ENCODE data around the gene GAREM1. TPM values are rescaled to one million over a fixed set of nuclear protein-coding genes. Genes with fewer than 3 reads are reported as not detected.

GAREM1 gene
- total RNA-seq, 1 donor from 2014 or later = 10.0 TPM

DNA sequence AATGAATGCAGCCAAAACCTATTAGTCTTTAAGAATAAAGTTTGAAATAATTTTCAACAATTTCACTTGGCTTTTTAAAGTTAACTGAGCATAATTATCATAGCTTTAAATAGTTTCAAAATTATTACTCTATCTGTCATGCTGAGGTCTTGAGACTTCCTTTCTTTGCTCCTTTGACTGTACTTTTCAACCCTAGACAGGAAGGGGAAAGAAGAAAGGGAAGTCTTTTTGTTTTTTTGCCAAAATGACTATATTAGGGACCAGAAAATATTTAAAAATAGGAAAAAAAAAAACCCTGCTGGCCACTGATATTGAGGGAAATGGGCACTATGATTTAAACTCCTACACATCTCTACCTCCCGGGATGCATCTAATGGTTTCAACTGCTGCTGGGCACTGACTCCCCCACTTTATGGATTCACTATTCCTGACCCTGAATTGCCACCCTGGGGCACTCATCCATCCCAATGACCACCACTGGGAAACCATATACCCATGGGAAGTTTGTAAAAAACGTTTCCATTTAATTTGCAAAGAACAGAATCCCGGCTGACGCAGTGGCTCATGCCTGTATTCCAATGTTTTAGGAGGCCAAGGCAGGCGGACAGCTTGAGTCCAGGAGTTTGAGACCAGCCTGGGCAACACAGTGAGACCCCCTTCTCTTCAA lies 50.5 kb downstream of the GAREM1 start:
- TF ChIP-seq, protein P1, sequence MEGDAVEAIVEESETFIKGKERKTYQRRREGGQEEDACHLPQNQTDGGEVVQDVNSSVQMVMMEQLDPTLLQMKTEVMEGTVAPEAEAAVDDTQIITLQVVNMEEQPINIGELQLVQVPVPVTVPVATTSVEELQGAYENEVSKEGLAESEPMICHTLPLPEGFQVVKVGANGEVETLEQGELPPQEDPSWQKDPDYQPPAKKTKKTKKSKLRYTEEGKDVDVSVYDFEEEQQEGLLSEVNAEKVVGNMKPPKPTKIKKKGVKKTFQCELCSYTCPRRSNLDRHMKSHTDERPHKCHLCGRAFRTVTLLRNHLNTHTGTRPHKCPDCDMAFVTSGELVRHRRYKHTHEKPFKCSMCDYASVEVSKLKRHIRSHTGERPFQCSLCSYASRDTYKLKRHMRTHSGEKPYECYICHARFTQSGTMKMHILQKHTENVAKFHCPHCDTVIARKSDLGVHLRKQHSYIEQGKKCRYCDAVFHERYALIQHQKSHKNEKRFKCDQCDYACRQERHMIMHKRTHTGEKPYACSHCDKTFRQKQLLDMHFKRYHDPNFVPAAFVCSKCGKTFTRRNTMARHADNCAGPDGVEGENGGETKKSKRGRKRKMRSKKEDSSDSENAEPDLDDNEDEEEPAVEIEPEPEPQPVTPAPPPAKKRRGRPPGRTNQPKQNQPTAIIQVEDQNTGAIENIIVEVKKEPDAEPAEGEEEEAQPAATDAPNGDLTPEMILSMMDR (IDR thresholded peaks at IDR 0.05; ENCODE audit: insufficient read depth, low read length, severe bottlenecking) = no peak
- Histone ChIP-seq H3K27me3 (ENCODE audit: control insufficient read depth, insufficient read depth, low read length) (no peaks in the 10 kb centered on the region), H3K4me3 (ENCODE audit: low read depth, low read length) (no peak overlapping the region), H3K36me3 (ENCODE audit: control insufficient read depth, insufficient read depth, low read length) (no peaks in the 10 kb centered on the region)
- DNase-seq (ENCODE audit: low read depth) (no peak), FAIRE-seq (no peak)

DNA sequence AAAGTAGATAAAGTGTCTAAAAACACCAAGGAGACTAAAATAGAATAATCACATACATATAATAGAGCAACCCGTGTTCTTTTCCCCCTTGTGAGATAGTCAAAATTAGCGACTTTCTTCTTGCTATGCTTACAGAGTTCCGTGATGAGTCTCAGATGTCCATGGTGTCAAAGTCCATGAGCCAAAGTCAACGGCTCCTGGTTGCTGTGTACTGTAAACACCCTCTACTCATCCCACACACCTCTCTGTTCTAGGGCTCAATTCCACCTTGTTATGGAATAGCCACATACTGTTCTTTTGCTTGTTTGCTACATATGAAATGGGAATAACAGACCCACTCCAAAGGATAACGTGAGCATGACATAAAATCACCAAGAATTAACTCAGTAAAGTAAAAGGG lies 52.5 kb downstream of the GAREM1 start:
- DNase-seq (ENCODE audit: low read depth) (no peak), FAIRE-seq (no peak)
- Histone ChIP-seq H3K36me3 (ENCODE audit: control insufficient read depth, insufficient read depth, low read length) (no peaks in the 10 kb centered on the region), H3K27me3 (ENCODE audit: control insufficient read depth, insufficient read depth, low read length) (no peaks in the 10 kb centered on the region), H3K4me3 (ENCODE audit: low read depth, low read length) (no peak overlapping the region)
- TF ChIP-seq, protein P1 (IDR thresholded peaks at IDR 0.05; ENCODE audit: insufficient read depth, low read length, severe bottlenecking) = no peak

DNA sequence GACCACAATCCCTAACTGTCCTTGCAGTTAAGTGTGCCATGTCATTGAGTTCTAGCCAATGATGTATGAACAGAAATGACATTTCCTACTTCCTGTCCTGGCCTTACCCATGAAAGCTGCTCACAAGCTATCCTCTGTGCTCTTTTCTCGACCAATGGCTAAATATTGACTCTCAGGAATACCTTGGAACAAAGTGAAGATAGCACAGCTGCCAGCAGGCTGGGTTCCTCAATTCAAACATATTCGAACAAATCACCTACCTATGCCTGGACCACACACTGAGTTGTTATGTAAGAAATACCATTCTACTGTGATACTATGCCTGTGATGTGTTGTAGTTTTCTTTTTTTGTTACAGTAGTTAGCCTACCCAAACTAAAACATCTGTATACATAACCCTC lies 65.1 kb downstream of the GAREM1 start:
- FAIRE-seq = no peak
- Histone ChIP-seq H3K36me3 (ENCODE audit: control insufficient read depth, insufficient read depth, low read length) (no peaks in the 10 kb centered on the region), H3K4me3 (ENCODE audit: low read depth, low read length) (no peak overlapping the region), H3K27me3 (ENCODE audit: control insufficient read depth, insufficient read depth, low read length) (no peaks in the 10 kb centered on the region)
- TF ChIP-seq, protein P1 (IDR thresholded peaks at IDR 0.05; ENCODE audit: insufficient read depth, low read length, severe bottlenecking) = no peak
- no peak for DNase-seq (ENCODE audit: low read depth)

DNA sequence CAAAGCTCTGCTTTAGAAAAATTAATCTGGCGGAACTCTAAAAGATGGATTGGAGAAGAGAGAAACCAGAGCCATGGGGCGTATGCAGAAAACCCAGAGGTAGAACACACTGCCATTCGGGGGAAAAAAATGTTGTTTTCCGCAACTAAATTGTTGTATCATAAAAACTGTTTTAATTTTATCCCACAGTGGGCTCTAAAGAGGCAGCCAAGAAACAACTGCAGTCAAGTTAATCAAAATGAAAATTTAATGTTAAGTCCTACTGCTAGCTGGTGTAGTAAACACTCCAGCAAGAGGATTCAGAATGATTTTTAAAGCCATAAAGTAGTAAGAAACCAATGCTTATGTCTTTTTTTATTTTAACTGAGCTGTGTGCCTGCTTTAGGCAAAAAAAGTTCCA lies 69.1 kb downstream of the GAREM1 start:
- TF ChIP-seq, protein P1 (IDR thresholded peaks at IDR 0.05; ENCODE audit: insufficient read depth, low read length, severe bottlenecking) = no peak
- no peak overlapping the region for H3K4me3 ChIP-seq (ENCODE audit: low read depth, low read length)
- FAIRE-seq (no peak), DNase-seq (ENCODE audit: low read depth) (no peak)
- no peaks in the 10 kb centered on the region for H3K36me3 ChIP-seq (ENCODE audit: control insufficient read depth, insufficient read depth, low read length)
- no peaks in the 10 kb centered on the region for H3K27me3 ChIP-seq (ENCODE audit: control insufficient read depth, insufficient read depth, low read length)

DNA sequence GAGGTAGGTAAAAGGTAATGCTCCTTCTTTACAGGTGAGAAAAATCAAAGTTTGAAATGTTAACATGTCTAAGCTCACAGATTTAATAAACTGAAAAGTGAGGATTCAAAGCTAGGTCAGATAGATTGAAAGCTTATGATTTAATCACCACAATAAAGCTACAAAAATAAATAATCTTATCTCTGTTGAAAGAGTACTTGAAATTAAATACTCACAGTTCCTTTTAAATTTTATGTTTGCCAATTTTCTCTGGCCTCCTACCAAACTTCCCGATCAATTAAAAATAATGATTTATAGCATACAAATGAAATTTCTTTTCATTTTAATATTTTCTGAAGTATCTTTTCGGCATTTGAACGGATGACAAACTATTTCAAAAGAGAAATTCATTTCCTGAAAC lies 77.3 kb downstream of the GAREM1 start:
- Histone ChIP-seq H3K27me3 (ENCODE audit: control insufficient read depth, insufficient read depth, low read length) (no peaks in the 10 kb centered on the region), H3K4me3 (ENCODE audit: low read depth, low read length) (no peak overlapping the region), H3K36me3 (ENCODE audit: control insufficient read depth, insufficient read depth, low read length) (no peaks in the 10 kb centered on the region)
- FAIRE-seq = no peak
- no peak for DNase-seq (ENCODE audit: low read depth)
- TF ChIP-seq, protein P1 (IDR thresholded peaks at IDR 0.05; ENCODE audit: insufficient read depth, low read length, severe bottlenecking) = no peak

DNA sequence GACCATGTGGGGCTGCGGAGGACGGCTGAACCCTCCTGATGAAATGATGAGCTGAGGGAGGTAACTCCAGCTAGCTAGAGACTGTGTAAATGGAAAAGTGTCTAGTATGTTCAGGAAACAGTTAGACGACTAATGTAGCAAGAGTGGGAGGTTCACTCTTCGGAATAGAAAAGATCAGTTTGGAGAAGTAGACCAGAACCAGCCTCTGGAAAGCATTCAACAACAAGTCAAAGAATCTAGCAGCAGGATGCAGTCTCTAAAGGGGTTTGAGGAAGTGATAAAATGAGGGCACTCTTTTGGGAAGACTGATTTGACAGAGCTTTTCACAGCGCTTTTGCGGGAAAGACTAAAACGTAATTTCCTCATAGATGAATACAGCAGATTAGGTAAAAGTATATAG lies 79.6 kb downstream of the GAREM1 start:
- TF ChIP-seq, protein P1 (IDR thresholded peaks at IDR 0.05; ENCODE audit: insufficient read depth, low read length, severe bottlenecking) = no peak
- Histone ChIP-seq H3K27me3 (ENCODE audit: control insufficient read depth, insufficient read depth, low read length) (no peaks in the 10 kb centered on the region), H3K36me3 (ENCODE audit: control insufficient read depth, insufficient read depth, low read length) (no peaks in the 10 kb centered on the region), H3K4me3 (ENCODE audit: low read depth, low read length) (no peak overlapping the region)
- no peak for FAIRE-seq
- DNase-seq (ENCODE audit: low read depth) = no peak
